Epithelial cell of esophagus (primary cell): ENCODE results near the gene BATF.

Experiments used
- DNase-seq: peaks from one replicate; pipeline ENCODE4 v3.0.0; 2010; ENCODE audit warnings: low read depth
- H3K4me3 ChIP-seq: 2 replicates; pipeline ENCODE4 v1.5.1; 2011; ENCODE audit warnings: mild to moderate bottlenecking, low read length, control low read depth
- CTCF ChIP-seq: IDR thresholded peaks from 2 replicates; pipeline ENCODE4 v1.5.1; 2011; ENCODE audit warnings: low read depth, mild to moderate bottlenecking, low read length, control low read depth, inconsistent platforms; ENCODE audit not compliant: insufficient read depth; ENCODE audit errors: missing control alignments

BATF gene

GRCh38 chr14:75513911-75514672 is 8.2 kb upstream of the BATF start:
- no peak overlapping the region for H3K4me3 ChIP-seq
- TF ChIP-seq CTCF, result no peak
- DNase-seq, result no peak

GRCh38 chr14:75514673-75515628 is 7.3 kb upstream of the BATF start:
- peak; percentile 14 for DNase-seq

GRCh38 chr14:75515629-75515996 is 6.7 kb upstream of the BATF start:
- H3K4me3 ChIP-seq, result no peak overlapping the region
- no peak for TF ChIP-seq CTCF
- DNase-seq, result no peak

More at GRCh38 chr14:75514673-75515628, 7.3 kb upstream of the BATF start:
- TF ChIP-seq CTCF, result no peak
- peak overlapping the region; percentile 9 for H3K4me3 ChIP-seq

- no peak overlapping the region for H3K4me3 ChIP-seq
- peak; percentile 47 for DNase-seq
Measured at GRCh38 chr14:75518625-75519024, 3.6 kb upstream of the BATF start.

GRCh38 chr14:75519394-75519793 is 2.9 kb upstream of the BATF start:
- no peak overlapping the region for H3K4me3 ChIP-seq
- no peak for DNase-seq
- no peak for TF ChIP-seq CTCF

More at GRCh38 chr14:75518625-75519024, 3.6 kb upstream of the BATF start:
- TF ChIP-seq CTCF, result peak; percentile 32

- peak; percentile 17 for DNase-seq
- H3K4me3 ChIP-seq, result no peak overlapping the region
- no peak for TF ChIP-seq CTCF
Measured at GRCh38 chr14:75519826-75520728, 2.2 kb upstream of the BATF start.
